ENCODE results near the gene ASF1B. TPM values are rescaled to one million over a fixed set of nuclear protein-coding genes. Genes with fewer than 3 reads are reported as not detected.

ASF1B gene
- total RNA-seq, 1 donor from 2014 or later, result 0.96 TPM

GRCh38 chr19:14107581-14108461 is 28.6 kb downstream of the ASF1B start:
- intact Hi-C loops (cut with micrococcal nuclease), result no loop called here
- Histone ChIP-seq H3K4me1 (peaks cover 66% of the 10 kb centered on the region), H3K4me3 (peak overlapping the region; percentile 29), H3K27ac (replicated peaks) (peak overlapping the region; percentile 100), H3K27me3 (ENCODE audit: low read depth) (no peaks in the 10 kb centered on the region), H3K36me3 (peaks cover 40% of the 10 kb centered on the region), H3K9me3 (replicated peaks) (no peaks in the 10 kb centered on the region)
- no peak for TF ChIP-seq CTCF (IDR thresholded peaks at IDR 0.05; ENCODE audit: borderline replicate concordance)
- peak; percentile 79 for DNase-seq

DNA sequence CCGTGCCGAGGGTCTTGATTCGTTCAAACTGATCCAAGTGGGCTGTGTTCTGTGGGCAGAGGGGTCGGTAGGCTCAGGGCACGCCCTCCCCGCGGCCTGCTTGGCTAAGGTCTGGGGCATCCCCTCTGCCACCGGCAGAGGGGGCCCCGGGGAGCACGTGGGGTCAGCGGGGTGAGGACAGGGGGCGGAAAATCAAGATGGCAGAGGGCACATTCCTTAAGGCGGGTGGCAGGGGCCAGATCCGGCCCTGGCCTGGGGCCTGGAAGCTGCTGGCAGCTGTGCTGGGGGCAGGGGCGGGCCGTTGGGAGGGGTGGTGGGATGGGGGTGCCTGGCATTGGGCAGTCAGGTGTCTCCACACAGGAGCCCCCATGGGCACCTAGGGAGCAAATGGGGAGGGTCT is 29.5 kb downstream of the ASF1B start:
- Histone ChIP-seq H3K9me3 (replicated peaks) (no peaks in the 10 kb centered on the region), H3K36me3 (peaks cover 50% of the 10 kb centered on the region), H3K27me3 (ENCODE audit: low read depth) (no peaks in the 10 kb centered on the region), H3K4me1 (peaks cover 66% of the 10 kb centered on the region), H3K27ac (replicated peaks) (peak overlapping the region; percentile 100), H3K4me3 (peak overlapping the region; percentile 29)
- peak; percentile 39 for TF ChIP-seq CTCF (IDR thresholded peaks at IDR 0.05; ENCODE audit: borderline replicate concordance)
- peak; percentile 41 for DNase-seq
- intact Hi-C loops (cut with micrococcal nuclease), result no loop called here

- no peak for TF ChIP-seq CTCF (IDR thresholded peaks at IDR 0.05; ENCODE audit: borderline replicate concordance)
- no peaks in the 10 kb centered on the region for H3K9me3 ChIP-seq (replicated peaks)
- no peak for DNase-seq
- H3K36me3 ChIP-seq, result peaks cover 61% of the 10 kb centered on the region
- peak overlapping the region; percentile 100 for H3K27ac ChIP-seq (replicated peaks)
- no peak overlapping the region for H3K4me3 ChIP-seq
- no peaks in the 10 kb centered on the region for H3K27me3 ChIP-seq (ENCODE audit: low read depth)
- H3K4me1 ChIP-seq, result peaks cover 58% of the 10 kb centered on the region
- intact Hi-C loops (cut with micrococcal nuclease), result no loop called here
Observed at GRCh38 chr19:14105680-14106079, 30.7 kb downstream of the ASF1B start.

GRCh38 chr19:14103310-14103709 is 33.1 kb downstream of the ASF1B start:
- DNase-seq, result no peak
- Histone ChIP-seq H3K27me3 (ENCODE audit: low read depth) (no peaks in the 10 kb centered on the region), H3K4me1 (peaks cover 43% of the 10 kb centered on the region), H3K9me3 (replicated peaks) (no peaks in the 10 kb centered on the region), H3K27ac (replicated peaks) (peak overlapping the region; percentile 60), H3K36me3 (peaks cover 85% of the 10 kb centered on the region), H3K4me3 (no peak overlapping the region)
- no peak for TF ChIP-seq CTCF (IDR thresholded peaks at IDR 0.05; ENCODE audit: borderline replicate concordance)
- intact Hi-C loops (cut with micrococcal nuclease), result no loop called here

GRCh38 chr19:14102756-14103155 is 33.6 kb downstream of the ASF1B start:
- no peak for TF ChIP-seq CTCF (IDR thresholded peaks at IDR 0.05; ENCODE audit: borderline replicate concordance)
- H3K4me1 ChIP-seq, result peaks cover 37% of the 10 kb centered on the region
- H3K4me3 ChIP-seq, result no peak overlapping the region
- peaks cover 90% of the 10 kb centered on the region for H3K36me3 ChIP-seq
- no peak for DNase-seq
- no peaks in the 10 kb centered on the region for H3K9me3 ChIP-seq (replicated peaks)
- peak overlapping the region; percentile 60 for H3K27ac ChIP-seq (replicated peaks)
- no peaks in the 10 kb centered on the region for H3K27me3 ChIP-seq (ENCODE audit: low read depth)
- intact Hi-C loops (cut with micrococcal nuclease), result no loop called here

Measured in left ventricle myocardium inferior (tissue), 1 donor.